Measurements from ENCODE around the gene KIFC1. TPM values are rescaled to one million over a fixed set of nuclear protein-coding genes. Genes with fewer than 3 reads are reported as not detected.

KIFC1 gene
- total and polyA plus RNA-seq, 9 of the 15 experiments (the other 6 are each of a cell fraction or from before 2014, with no cell fraction given), result 1.3 to 95.2 (median 76.9) TPM

GRCh38 chr6:33410050-33410710 is 18.6 kb downstream of the KIFC1 start (continued):
- TF ChIP-seq HMGXB4 (CRISPR knock-in tag; IDR thresholded peaks at IDR 0.05), result peak; percentile 13; the same call in 1 of the 2 replicates
- no peak for TF ChIP-seq ZNF140 (CRISPR knock-in tag; IDR thresholded peaks at IDR 0.05)
- TF ChIP-seq ZNF41 (CRISPR knock-in tag; conservative IDR thresholded peaks at IDR 0.05), result no peak
- peak; percentile 96 for TF ChIP-seq SP1 (CRISPR knock-in tag; IDR thresholded peaks at IDR 0.05)
- TF ChIP-seq FIP1L1 (IDR thresholded peaks at IDR 0.05; ENCODE audit: low read depth, low read length, poor library complexity, severe bottlenecking), result peak; percentile 94
- TF ChIP-seq HEY1 (CRISPR knock-in tag; IDR thresholded peaks at IDR 0.05; ENCODE audit: borderline replicate concordance), result no peak
- no peak for TF ChIP-seq TCF7 (IDR thresholded peaks at IDR 0.05; ENCODE audit: borderline replicate concordance)
- peak; percentile 76 for TF ChIP-seq TBP (optimal IDR thresholded peaks at IDR 0.05; ENCODE audit: low read depth, low read length)
- TF ChIP-seq FOXO4 (CRISPR knock-in tag; IDR thresholded peaks at IDR 0.05), result no peak
- no peak for TF ChIP-seq ZC3H8 (IDR thresholded peaks at IDR 0.05)
- TF ChIP-seq CBFA2T3 (IDR thresholded peaks at IDR 0.05), result no peak
- no peak for TF ChIP-seq POU5F1 (IDR thresholded peaks at IDR 0.05; ENCODE audit: borderline replicate concordance, low read depth, low read length, partially characterized antibody)
- no peak for TF ChIP-seq MCM2 (IDR thresholded peaks at IDR 0.05; ENCODE audit: low read depth)
- TF ChIP-seq XRCC5 (IDR thresholded peaks at IDR 0.05; ENCODE audit: low read depth, low read length), result no peak
- TF ChIP-seq NFATC3 (IDR thresholded peaks at IDR 0.05), result no peak
- no peak for TF ChIP-seq STAG1 (CRISPR knock-in tag; IDR thresholded peaks at IDR 0.05; ENCODE audit: borderline replicate concordance)
- no peak for TF ChIP-seq NCOA6 (IDR thresholded peaks at IDR 0.05)
- 0 out of 2 replicates have a peak, but pooled peaks have one; percentile 53 for TF ChIP-seq RREB1 (CRISPR knock-in tag; IDR thresholded peaks at IDR 0.05)
- TF ChIP-seq PHF21A (IDR thresholded peaks at IDR 0.05; ENCODE audit: borderline replicate concordance, low read depth), result no peak
- no peak; the same call in 1 of the 2 replicates for TF ChIP-seq ZNF354B (CRISPR knock-in tag; IDR thresholded peaks at IDR 0.05)
- no peak for TF ChIP-seq KAT8 (IDR thresholded peaks at IDR 0.05; ENCODE audit: low read depth)
- TF ChIP-seq ZNF232 (CRISPR knock-in tag; IDR thresholded peaks at IDR 0.05), result no peak
